GM18526 (cell line): ENCODE measurements around the gene LYL1.

Source experiments
- POLR2A ChIP-seq: IDR thresholded peaks from 3 replicates; pipeline ENCODE4 v1.6.1; 2011; ENCODE audit not compliant: insufficient read length; ENCODE audit errors: extremely low read depth

LYL1 gene

DNA sequence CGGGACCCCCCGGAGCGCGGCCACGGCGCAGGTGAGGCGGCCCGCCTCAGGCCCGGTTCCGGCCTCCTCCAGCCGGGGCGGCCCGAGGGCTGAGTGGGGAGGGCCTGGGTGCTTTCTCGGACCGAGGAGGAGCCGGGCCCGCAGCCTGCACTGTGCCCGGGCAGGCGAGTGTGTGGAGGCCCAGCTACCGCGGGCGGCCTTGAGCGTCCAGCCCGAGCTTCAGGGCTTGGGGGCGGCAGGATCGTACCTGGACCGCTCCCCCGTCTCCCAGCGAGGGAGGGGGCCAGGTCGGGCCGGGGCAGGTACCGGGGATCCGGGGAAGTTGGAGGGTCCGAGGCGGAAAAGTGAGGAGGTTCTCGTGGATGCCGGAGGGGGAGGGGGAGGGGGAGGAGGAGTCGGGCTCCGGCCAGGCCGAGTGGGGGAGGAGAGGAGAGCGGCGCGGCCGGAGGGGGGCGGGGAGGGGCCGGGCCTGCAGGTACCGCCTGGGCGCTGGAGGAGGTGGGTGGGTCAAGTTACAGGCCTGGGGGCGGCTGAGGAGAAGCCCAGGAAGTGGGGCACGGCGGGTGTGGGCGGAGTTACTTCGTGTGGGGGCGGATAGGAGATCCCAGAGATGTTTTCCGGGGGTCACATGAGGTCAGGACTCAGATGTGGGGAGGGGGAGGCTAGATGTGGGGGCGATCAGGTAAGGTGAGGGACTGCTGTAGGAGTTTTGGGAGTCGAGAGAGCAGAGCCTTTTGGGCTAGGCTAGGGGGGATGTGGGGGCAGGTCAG, 16.0 kb upstream of the LYL1 start:
- TF ChIP-seq POLR2A = no peak

DNA sequence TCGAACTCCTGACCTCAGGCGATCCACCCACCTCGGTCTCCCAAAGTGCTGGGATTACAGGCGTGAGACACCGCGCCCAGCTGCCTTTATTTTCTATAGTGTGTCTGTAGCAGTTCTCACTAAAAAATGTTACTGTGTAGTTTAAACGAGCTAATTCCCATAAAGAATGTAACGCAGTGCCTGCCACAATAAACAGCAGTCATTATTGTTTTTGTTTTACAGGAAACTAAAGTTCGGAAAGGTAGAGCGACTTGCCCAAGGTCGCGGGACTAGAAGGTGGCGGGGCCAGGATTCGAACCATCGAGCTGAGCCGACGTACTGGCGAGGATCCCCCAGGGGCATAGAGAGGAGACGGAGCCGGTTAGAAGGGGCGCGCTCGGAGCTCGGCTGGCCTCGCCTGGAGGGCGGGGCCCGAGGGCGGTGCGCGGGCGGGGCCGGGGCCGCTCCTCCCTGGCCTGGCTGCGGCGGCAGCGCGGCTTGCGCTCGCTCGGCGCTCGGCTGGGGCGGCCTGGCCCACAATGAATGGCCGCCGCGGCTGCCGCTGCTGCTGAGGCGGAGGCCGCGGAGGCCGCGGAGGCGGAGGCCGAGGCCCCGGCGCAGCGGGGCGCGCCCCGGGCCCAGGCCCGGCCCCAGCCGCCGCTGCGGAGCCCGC, 15.2 kb upstream of the LYL1 start, which contains the start of gene NACC1:
TSS of gene NACC1 (plus strand) at position 493 of the 652 bp plus-strand sequence. CDS start 16,944 bp downstream, outside the sequence.
- peak; percentile 50 for TF ChIP-seq POLR2A

DNA sequence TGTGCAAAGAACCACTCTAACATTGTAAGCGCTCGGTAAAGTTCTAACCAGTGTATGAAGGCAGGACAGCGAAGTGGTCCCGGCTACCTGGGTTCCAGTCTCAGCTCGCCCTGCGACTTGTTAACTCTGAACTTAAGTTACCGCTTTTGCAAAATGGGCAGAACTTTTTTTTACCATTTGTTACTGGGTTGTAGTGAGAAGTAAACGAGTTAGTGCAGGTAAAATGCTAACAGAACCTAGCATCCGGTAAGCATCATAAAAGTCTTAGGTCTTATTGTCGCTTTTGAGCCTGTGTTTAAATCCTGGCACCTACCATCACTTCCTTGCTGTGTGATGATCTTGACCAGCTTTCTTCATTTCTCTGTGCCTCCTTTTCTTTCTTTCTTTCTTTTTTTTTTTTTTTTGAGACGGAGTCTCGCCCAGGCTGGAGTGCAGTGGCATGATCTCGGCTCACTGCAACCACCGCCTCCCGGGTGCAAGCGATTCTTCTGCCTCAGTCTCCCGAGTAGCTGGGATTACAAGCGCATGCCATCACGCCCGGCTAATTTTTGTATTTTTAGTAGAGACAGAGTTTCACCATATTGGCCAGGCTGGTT, 14.6 kb upstream of the LYL1 start:
- no peak for TF ChIP-seq POLR2A

DNA sequence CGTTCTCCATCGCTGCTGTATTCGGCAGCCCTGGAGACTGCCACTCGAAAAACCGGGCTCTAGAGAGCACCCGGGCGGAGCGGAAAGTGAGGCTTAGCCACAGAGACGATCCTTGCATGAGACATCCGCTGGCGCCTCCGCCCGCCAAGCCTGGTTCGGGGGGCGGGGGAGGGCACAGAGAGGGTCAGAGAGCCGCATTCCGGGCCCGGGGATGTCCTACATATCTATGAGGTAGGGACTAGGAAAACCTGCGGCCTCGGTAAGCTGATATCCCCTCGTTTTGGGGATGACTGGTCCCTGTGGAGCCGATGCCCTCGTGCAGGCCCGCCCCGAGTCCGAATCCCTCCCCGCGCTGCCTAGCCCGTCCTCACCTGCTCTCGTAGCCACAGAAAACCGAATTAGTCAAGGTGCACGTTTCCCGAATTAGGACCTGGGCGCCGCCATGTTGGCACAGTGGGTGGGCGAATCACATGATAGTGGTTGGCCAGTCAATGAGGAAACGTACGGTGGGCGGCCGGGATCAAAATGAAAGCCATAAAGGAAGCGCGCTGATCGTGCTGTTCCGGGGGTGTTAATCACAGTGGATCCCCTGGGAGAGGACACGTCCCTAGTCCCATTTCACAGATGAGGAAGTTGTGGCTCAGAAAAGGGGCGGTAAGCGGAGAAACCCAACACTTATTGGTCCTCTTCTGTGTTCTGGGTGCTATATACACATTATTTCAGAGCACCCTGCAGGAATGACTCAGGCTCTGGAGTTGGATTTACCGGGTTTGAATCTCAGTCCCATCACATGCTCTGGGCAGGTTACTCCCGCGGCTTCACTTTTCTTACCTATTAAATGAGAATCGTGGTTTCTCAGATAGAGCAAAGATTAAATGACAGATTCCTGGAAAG, 13.9 kb upstream of the LYL1 start, which contains the start of gene TRMT1:
TSS of gene TRMT1 (minus strand) at position 459 of the 894 bp plus-strand sequence. CDS start at position 118, 341 bp downstream.
- TF ChIP-seq POLR2A = peak; percentile 13

DNA sequence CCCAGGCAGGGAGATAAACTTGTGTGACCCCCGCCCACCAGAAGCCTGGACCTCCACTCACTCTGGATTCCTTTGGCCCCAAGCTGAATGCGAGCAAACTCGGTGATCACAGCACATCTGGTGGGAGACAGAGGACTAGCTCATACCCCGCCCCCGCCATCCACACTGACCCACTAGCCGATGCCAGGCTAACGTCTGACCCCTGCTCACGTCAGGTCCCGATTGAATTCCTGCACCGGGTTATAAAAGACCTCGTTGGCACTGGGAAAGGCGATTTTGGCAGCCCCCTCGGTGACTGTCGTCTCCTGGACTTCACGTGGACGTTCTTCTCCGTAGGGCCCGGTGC, 13.3 kb upstream of the LYL1 start:
- no peak for TF ChIP-seq POLR2A

DNA sequence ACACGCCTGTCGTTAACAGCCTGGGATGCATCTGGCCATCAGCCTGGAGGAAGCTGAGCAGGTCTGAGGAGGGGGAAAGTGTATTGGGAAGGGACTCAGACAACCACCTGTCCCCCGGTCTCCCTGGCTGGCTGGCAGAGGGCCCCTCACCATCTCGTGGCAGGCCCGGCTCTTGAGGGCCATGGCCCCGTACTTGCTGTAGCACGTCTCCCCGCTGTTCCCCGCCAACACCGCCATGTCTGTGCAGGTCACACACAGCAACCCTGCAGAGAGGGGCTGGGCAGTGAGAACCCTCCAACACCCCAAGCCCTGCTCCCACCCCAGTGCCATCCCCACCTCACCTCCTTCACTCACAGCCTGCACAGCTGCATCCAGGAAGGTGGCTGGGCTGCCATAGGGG, 9.9 kb upstream of the LYL1 start:
- no peak for TF ChIP-seq POLR2A

DNA sequence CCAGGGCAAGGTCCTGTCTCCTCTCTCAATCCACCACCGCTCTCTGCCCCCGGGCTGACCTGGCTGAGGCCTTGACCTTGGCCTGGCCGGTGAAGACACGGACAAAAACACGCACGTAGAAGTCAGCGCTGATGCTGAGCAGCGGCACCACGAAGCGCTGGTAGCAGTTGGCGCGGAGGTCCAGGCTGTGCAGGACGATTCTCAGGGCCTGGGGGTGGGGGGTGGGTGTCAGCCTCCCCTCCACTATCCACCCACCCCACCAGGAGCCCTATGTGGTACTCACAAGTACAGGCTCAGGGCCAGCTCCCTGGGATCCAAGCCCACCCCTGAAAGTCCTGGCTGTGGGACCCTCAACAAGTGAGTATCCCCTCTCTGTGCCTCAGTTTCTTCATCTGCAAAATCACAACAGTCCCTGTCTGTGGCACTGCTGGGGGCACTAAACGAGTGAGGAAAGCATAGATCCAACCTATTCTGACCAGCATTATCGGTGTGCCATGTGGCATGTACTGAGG, 7.5 kb upstream of the LYL1 start:
- no peak for TF ChIP-seq POLR2A

DNA sequence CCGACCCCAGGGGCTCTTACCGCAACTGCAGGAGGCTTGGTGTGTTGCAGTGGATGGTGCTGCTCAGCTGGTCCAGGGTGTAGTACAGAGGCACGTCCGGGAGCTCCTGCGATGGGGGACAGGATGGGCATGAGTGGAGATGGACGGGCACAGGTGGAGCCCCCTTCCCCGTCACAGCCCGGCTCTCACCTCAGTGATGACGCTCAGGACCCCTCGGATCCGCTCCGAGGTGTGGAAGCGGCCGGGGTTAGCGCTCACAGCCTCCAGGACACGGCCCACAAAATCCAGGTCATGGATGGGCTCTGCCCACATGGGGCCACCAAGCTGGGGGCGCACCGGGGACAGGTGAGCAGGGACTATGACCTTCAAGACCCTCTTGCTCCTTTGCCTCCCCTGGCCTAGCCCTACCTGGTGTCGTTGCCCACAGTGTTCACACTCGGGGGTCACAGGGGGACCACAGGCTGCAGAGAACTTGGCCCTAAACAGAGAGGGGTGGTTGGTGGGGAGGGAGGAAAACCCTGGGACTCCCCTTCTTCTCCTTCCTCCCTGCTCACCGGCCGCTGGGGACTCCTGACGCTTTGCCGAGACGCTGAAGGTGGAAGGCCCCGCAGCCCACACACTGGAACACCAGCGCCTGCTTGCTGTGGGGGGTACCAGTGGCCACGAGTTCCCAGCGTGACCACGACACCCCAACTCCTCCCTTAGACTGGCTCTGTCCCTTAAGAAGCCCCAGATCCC, 6.9 kb upstream of the LYL1 start:
- no peak for TF ChIP-seq POLR2A

DNA sequence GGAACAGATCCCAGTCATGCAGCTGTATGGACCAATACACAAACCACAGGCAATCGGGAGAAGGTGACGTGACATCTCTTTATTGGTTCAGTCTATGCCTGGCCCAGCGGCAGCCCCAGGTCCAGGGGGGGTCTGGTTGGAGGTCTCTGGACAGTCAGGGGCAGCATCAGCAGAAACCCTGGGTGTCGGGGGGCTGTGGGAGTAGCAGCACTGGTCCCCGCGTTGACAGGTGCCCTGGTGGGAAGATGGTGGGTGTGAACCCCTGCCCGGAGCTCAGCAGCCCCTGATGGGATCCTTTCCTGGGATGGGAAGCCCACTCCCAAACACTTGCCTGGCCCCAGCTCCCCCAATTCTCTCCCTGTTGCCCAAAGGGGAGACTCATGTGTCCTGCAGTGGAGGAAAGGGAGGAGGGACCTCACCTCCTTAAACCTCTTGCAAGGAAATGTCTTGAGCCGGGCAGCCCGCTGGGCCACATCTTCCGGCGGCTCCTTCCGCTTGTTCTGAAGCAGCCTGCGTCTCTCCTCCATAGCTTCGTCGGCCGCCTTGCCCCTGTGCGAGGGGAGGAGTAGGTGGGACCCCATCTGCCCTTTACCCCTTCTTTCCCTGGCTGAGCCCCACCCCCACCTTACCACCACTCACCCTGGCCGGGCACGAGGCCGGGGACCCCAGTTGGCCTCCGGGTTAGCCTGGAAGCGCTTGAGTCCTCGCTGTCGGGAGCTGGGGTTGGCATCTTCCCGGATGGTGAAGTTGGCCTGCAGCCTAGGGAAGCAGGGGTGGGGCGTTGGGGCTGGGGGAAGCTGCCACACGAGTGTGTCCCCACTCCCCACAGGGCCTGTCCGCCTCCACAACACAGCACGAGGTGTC, 2.4 kb upstream of the LYL1 start:
- no peak for TF ChIP-seq POLR2A

DNA sequence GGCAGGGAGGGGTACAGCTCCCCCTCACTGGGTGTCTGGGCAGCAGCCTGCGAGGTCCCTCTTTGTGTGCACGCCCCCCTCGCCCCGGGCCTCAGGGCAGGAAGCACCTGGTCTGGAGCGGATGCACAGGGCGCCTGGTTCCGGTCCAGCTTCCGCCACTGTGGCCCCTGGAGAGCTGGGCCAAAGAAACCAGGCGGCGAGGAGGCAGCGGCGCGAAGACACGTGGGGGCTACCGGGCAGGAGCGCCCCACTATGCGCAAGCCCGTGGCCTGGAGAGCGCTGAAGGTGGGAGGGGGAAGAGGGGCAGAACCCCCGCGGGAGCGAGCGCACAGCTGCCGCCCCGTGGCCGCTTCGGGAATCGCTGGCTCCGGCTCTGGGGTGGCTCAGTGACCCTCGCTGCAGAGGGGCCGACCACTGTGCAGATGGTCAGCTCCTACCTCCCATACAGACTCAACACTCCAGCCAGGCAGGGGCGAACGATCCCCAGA, 1.7 kb upstream of the LYL1 start:
- TF ChIP-seq POLR2A = no peak

DNA sequence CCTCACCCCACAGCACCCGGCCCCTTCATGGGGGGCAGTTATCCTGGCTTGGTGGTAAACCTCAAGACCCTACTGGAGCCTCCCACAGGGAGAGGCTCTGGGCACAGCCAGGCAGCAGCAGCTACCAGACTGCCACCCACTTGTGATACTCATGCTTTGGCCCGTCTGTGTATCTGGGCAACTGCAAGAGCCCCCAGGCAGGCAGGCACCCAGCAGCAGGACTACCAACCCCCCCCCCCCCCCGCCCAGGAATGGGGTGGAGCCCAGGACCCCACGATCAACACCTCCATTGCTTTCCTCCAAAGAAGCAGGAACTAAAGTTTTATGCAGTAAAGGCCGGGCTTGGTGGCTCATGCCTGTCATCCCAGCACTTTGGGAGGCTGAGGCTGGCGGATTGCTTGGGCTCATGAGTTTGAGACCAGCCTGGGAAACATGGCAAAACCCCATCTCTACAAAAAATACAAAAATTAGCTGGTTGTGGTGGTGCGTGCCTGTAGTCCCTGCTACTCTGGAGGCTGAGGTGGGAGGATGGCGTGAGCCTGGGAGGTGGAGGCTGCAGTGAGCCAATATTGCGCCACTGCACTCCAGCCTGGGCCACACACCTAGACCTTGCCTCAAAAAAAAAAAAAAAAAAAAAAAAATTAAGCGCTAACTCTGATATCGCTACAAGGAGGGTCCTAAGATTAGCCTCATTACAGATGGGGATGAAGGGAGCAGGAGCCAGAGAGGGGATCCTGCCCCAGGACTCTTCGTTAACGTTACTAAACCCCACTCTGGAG, 1.1 kb upstream of the LYL1 start:
- no peak for TF ChIP-seq POLR2A

DNA sequence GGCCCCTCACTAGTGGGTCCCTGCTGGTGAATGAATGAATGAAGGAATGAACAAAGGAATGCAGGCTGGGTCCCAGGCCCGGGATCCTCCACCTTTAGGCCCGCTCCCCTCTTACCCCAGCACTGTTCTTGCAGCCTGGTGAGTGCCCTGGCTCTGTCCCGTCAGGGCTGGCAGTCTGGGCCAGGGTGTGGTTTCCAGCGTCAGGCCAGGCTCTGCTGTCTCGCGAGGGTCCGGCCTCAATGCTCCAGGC, 317 bp downstream of the LYL1 start:
- TF ChIP-seq POLR2A = no peak
